Adipocyte (in vitro differentiated cells): Measurements from ENCODE around the gene MTFP1.

Source experiments
- DNase-seq: peaks from one replicate; pipeline ENCODE4 v3.0.0-alpha.2; 2015; ENCODE audit warnings: low read depth
- H3K27me3 ChIP-seq: replicated peaks from 2 replicates; pipeline ENCODE4 v1.7.0; 2013; ENCODE audit warnings: mild to moderate bottlenecking, low read length, moderate library complexity; ENCODE audit not compliant: control insufficient read depth, insufficient read depth
- H3K36me3 ChIP-seq: 2 replicates; pipeline ENCODE4 v1.7.0; 2013; ENCODE audit warnings: low read length, mild to moderate bottlenecking, moderate library complexity; ENCODE audit not compliant: control insufficient read depth, insufficient read depth, severe bottlenecking
- H3K4me1 ChIP-seq: 2 replicates; pipeline ENCODE4 v1.7.0; 2013; ENCODE audit warnings: mild to moderate bottlenecking, low read length, moderate library complexity; ENCODE audit not compliant: control insufficient read depth, insufficient read depth
- H3K4me3 ChIP-seq: 2 replicates; pipeline ENCODE4 v1.7.0; 2013; ENCODE audit warnings: mild to moderate bottlenecking, low read length, moderate library complexity
- H3K9ac ChIP-seq: 2 replicates; pipeline ENCODE4 v1.7.0; 2013; ENCODE audit warnings: mild to moderate bottlenecking, low read length, moderate library complexity
- H3K9me3 ChIP-seq: 2 replicates; pipeline ENCODE4 v1.7.0; 2013; ENCODE audit warnings: mild to moderate bottlenecking, low read length, moderate library complexity; ENCODE audit not compliant: control insufficient read depth

The MTFP1 gene

GRCh38 chr22:30421695-30422480, 3.7 kb upstream of the MTFP1 start:
- no peaks in the 10 kb centered on the region for H3K27me3 ChIP-seq
- H3K36me3 ChIP-seq: peaks cover 22% of the 10 kb centered on the region
- DNase-seq: peak; percentile 29
- H3K9me3 ChIP-seq: no peaks in the 10 kb centered on the region
- H3K4me1 ChIP-seq: peaks cover 53% of the 10 kb centered on the region
- peak overlapping the region; percentile 93 for H3K9ac ChIP-seq
- H3K4me3 ChIP-seq: peak overlapping the region; percentile 83

- peaks cover 16% of the 10 kb centered on the region for H3K36me3 ChIP-seq
- peak; percentile 94 for DNase-seq
Observed at GRCh38 chr22:30422481-30423300, 2.9 kb upstream of the MTFP1 start.

GRCh38 chr22:30423301-30423958, 2.1 kb upstream of the MTFP1 start:
- Histone ChIP-seq H3K27me3 (no peaks in the 10 kb centered on the region), H3K36me3 (peaks cover 10% of the 10 kb centered on the region), H3K9me3 (no peaks in the 10 kb centered on the region), H3K9ac (peak overlapping the region; percentile 93), H3K4me1 (peaks cover 53% of the 10 kb centered on the region), H3K4me3 (peak overlapping the region; percentile 83)
- DNase-seq: no peak

More at GRCh38 chr22:30422481-30423300, 2.9 kb upstream of the MTFP1 start:
- Histone ChIP-seq H3K27me3 (no peaks in the 10 kb centered on the region), H3K9me3 (no peaks in the 10 kb centered on the region), H3K9ac (peak overlapping the region; percentile 93), H3K4me1 (peaks cover 53% of the 10 kb centered on the region), H3K4me3 (peak overlapping the region; percentile 83)

GRCh38 chr22:30423959-30424533, 1.5 kb upstream of the MTFP1 start:
- Histone ChIP-seq H3K27me3 (no peaks in the 10 kb centered on the region), H3K36me3 (peaks cover 7% of the 10 kb centered on the region), H3K9me3 (no peaks in the 10 kb centered on the region), H3K4me1 (peaks cover 52% of the 10 kb centered on the region), H3K9ac (peak overlapping the region; percentile 93), H3K4me3 (peak overlapping the region; percentile 83)
- DNase-seq: peak; percentile 100

- Histone ChIP-seq H3K27me3 (no peaks in the 10 kb centered on the region), H3K4me1 (peaks cover 50% of the 10 kb centered on the region), H3K9ac (peak overlapping the region; percentile 93), H3K4me3 (peak overlapping the region; percentile 83), H3K36me3 (peaks cover 4% of the 10 kb centered on the region), H3K9me3 (no peaks in the 10 kb centered on the region)
- DNase-seq: peak; percentile 62
Observed at GRCh38 chr22:30424534-30425326, 838 bp upstream of the MTFP1 start.

GRCh38 chr22:30425327-30425615, 297 bp upstream of the MTFP1 start:
- H3K4me3 ChIP-seq: peak overlapping the region; percentile 83
- DNase-seq: no peak
- peak overlapping the region; percentile 93 for H3K9ac ChIP-seq
- H3K36me3 ChIP-seq: peaks cover 4% of the 10 kb centered on the region
- H3K4me1 ChIP-seq: peaks cover 47% of the 10 kb centered on the region
- H3K9me3 ChIP-seq: no peaks in the 10 kb centered on the region
- H3K27me3 ChIP-seq: no peaks in the 10 kb centered on the region

- Histone ChIP-seq H3K27me3 (no peaks in the 10 kb centered on the region), H3K9ac (peak overlapping the region; percentile 93), H3K9me3 (no peaks in the 10 kb centered on the region), H3K4me3 (peak overlapping the region; percentile 83), H3K36me3 (peaks cover 4% of the 10 kb centered on the region), H3K4me1 (peaks cover 33% of the 10 kb centered on the region)
- DNase-seq: peak; percentile 88
Observed at GRCh38 chr22:30426388-30427353, 1.1 kb downstream of the MTFP1 start.

GRCh38 chr22:30427871-30428270, 2.3 kb downstream of the MTFP1 start:
- Histone ChIP-seq H3K36me3 (peaks cover 4% of the 10 kb centered on the region), H3K4me1 (peaks cover 21% of the 10 kb centered on the region), H3K9ac (no peak overlapping the region), H3K9me3 (no peaks in the 10 kb centered on the region), H3K27me3 (no peaks in the 10 kb centered on the region), H3K4me3 (no peak overlapping the region)
- no peak for DNase-seq

- Histone ChIP-seq H3K4me3 (no peak overlapping the region), H3K36me3 (peaks cover 4% of the 10 kb centered on the region), H3K27me3 (no peaks in the 10 kb centered on the region), H3K4me1 (peaks cover 9% of the 10 kb centered on the region), H3K9me3 (no peaks in the 10 kb centered on the region), H3K9ac (no peak overlapping the region)
- no peak for DNase-seq
Observed at GRCh38 chr22:30429887-30430286, 4.3 kb downstream of the MTFP1 start.

- H3K4me3 ChIP-seq: no peak overlapping the region
- H3K9ac ChIP-seq: no peak overlapping the region
- no peaks in the 10 kb centered on the region for H3K9me3 ChIP-seq
- H3K4me1 ChIP-seq: peaks cover 6% of the 10 kb centered on the region
- H3K36me3 ChIP-seq: peaks cover 4% of the 10 kb centered on the region
- H3K27me3 ChIP-seq: no peaks in the 10 kb centered on the region
- DNase-seq: no peak
Observed at GRCh38 chr22:30430933-30431332, 5.4 kb downstream of the MTFP1 start.
